Fibroblast of mammary gland (primary cell): ENCODE measurements around the gene PIMREG.
A peak's percentile ranks its signal among the peaks of the same experiment; 100 is the strongest.

Experiments used
- DNase-seq: peaks from one replicate; pipeline ENCODE4 v3.0.0-alpha.2; 2010; ENCODE audit warnings: low read depth
- H3K4me3 ChIP-seq: 2 replicates; pipeline ENCODE4 v1.5.1; 2011; ENCODE audit warnings: low read depth, mild to moderate bottlenecking, low read length, moderate library complexity; ENCODE audit not compliant: control insufficient read depth
- TF ChIP-seq, protein P1 (sequence below): conservative IDR thresholded peaks from 2 replicates; pipeline ENCODE4 v1.5.1; 2011; ENCODE audit warnings: low read depth, low read length, inconsistent platforms; ENCODE audit not compliant: control insufficient read depth, insufficient read depth

The PIMREG gene

DNA sequence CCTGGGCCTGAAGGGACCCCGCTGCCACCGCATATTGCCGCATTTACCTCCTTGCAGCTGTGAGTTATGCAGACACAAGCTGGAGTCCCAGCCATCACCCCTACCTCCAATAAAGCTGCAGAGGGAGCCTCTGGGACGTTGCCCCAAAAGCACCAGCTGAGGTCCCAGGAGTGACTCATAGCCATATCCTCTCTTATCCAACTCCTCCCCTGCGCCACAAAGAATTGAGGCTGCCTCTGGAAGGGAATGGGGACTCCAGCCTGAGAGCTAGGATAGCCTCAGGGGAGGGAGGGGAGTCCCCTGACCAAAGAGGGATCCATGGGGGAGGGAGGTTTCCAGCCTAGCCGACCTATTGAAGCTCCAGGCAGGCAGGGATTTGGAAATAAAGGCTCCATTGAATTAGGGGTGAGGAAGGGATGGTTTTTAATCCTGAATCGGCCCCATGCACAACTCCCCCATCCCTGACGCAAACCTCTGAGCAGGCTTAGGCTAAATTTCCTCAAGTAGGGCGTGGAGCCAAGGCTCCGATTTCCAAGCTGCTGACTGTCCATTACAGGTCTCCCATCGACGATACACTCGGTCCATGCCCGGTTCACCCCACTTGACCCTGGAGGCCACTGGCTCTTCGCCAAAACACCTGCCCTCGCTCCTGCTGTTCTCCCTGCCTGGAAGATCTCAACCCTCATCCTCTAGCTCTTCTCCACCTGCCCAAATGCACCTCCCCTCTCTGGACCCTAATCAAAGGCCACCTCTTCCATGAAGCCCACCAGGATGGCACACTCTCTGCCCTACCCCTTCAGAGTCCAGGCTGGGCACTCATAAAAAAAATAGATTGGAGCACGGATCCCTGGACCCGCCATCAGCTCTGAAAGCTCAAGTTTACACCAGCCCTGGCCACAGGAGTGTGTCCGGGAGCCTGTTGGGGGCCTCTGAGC, 27.5 kb downstream of the PIMREG start:
- TF ChIP-seq, protein P1, sequence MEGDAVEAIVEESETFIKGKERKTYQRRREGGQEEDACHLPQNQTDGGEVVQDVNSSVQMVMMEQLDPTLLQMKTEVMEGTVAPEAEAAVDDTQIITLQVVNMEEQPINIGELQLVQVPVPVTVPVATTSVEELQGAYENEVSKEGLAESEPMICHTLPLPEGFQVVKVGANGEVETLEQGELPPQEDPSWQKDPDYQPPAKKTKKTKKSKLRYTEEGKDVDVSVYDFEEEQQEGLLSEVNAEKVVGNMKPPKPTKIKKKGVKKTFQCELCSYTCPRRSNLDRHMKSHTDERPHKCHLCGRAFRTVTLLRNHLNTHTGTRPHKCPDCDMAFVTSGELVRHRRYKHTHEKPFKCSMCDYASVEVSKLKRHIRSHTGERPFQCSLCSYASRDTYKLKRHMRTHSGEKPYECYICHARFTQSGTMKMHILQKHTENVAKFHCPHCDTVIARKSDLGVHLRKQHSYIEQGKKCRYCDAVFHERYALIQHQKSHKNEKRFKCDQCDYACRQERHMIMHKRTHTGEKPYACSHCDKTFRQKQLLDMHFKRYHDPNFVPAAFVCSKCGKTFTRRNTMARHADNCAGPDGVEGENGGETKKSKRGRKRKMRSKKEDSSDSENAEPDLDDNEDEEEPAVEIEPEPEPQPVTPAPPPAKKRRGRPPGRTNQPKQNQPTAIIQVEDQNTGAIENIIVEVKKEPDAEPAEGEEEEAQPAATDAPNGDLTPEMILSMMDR, result no peak
- peak; percentile 61 for DNase-seq

DNA sequence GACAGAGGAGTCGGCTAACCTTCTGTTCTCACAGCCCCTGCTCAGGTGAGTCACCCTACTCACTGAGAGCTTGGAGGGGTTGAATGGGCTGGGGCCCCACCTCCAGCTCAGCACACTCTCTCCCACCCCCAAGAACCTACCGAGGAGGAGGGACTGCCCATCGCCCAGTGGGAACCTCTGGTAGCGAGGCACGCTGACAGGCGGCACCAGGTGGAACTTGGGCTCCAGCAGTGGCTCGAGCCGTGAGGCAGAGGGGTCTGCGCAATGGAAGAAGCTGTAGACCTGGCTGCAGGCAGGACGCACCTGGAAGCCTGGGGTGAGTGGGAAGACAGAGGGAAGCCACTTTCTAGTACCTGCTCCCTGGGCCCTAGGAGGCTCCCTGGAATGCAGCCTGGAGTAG, 28.3 kb downstream of the PIMREG start:
- no peak for DNase-seq
- TF ChIP-seq, protein P1, result no peak
- no peak overlapping the region for H3K4me3 ChIP-seq

More for the DNA sequence above, 27.5 kb downstream of the PIMREG start:
- no peak overlapping the region for H3K4me3 ChIP-seq

DNA sequence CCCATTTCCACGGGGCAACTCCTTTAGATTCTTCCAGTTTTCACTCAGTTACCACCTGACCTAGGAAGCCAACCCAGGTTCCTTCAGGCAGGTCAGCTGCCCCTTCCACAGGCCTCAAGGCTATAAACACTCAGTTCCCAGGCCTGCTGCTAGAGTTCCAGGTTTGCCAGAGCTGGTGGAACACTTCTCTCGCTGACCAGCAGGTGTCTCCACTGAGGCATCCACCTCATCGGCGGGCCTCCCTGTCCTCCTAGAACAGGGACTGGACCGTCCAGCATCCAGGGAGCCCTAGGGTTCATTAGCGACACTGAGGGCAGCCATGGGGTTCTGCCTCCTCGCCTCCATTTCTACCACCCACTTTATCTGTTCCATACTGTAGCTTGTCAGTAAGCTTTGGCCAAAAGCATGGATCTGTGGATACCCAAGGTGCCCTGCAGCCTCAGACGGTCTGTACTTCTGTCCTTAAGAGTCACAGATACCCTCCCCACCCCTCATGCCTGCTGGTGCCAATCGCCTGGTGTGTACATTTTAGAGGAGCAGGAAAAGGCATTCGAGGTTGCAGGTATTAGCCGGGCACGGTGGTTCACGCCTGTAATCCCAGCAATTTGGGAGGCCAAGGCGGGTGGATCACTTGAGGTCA, 29.0 kb downstream of the PIMREG start:
- DNase-seq, result peak; percentile 72
- H3K4me3 ChIP-seq, result no peak overlapping the region
- TF ChIP-seq, protein P1, result peak; percentile 97

DNA sequence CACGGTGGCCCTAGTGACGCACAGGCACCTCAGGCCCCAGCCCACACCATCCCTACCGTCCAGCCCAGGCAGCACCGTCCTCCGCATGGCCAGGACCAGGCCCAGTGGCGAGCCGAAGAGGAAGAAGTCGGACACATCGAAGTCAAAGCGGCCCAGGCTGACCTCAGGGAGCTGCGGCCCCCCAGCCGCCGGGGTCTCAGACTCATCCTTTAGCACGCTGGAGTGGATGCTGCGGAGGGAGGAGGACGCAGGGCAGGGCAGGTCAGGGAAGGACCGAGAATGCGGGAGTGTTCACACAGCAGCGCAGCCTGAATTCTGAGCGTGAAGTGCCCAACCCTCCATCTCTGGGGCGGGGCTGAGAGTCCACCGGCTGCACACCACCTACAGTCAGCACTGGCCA, 30.1 kb downstream of the PIMREG start:
- TF ChIP-seq, protein P1, result no peak
- DNase-seq, result no peak
- no peak overlapping the region for H3K4me3 ChIP-seq

DNA sequence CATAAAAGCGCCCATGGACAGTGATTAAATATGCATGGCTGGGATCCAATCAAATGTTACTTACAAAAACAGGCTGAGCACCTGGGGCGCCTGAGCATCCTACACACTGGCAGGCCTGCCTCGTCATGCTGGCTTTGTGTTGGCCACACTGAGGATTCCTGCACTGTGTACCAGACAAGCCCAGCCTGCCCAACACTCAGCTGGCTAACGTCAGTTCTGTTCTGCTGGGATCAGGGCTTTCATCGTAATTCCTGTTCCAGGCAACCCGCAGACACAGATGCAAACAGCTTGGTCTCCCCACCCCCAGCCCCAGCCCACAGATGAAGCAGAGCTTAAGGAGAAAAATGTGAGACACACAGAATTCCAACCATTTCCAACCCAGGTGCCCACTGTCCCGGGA, 30.7 kb downstream of the PIMREG start:
- DNase-seq, result no peak
- H3K4me3 ChIP-seq, result no peak overlapping the region
- TF ChIP-seq, protein P1, result no peak

DNA sequence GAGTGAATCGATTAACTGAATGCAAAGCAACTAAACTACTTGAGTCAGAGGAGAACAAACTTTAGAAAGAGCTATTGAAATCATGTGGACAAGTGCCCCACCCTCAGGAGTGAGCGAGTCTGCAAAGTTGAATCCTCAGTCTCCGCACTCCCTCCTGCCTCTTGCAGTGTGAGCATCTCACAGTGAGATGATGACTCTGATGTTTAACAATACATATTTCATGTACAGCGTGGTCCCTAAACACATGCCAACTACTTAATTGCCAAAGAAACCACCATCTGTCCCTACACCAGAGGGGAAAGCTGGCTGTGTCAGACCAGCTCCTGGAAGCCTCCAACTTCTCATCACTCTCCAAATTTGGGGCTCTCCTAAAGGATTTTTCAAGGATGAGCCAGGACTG, 31.2 kb downstream of the PIMREG start:
- TF ChIP-seq, protein P1, result no peak
- no peak for DNase-seq
- H3K4me3 ChIP-seq, result no peak overlapping the region
